Measurements from ENCODE around the gene AKNAD1.

Gene AKNAD1

GRCh38 chr1:108819878-108820277 lies 37.0 kb downstream of the AKNAD1 start:
- H3K27me3 ChIP-seq (ENCODE audit: control insufficient read depth, insufficient read depth, low read length): no peaks in the 10 kb centered on the region
- no peak overlapping the region for H3K4me3 ChIP-seq (ENCODE audit: low read depth, low read length)
- peaks cover 6% of the 10 kb centered on the region for H3K4me1 ChIP-seq (ENCODE audit: control insufficient read depth, insufficient read depth, low read length)
- H3K9ac ChIP-seq (ENCODE audit: low read depth, low read length): no peak overlapping the region
- no peaks in the 10 kb centered on the region for H3K36me3 ChIP-seq (ENCODE audit: control insufficient read depth, insufficient read depth, low read length)
- H3K9me3 ChIP-seq (ENCODE audit: control insufficient read depth, insufficient read depth, low read length): no peaks in the 10 kb centered on the region

- Histone ChIP-seq H3K9me3 (ENCODE audit: control insufficient read depth, insufficient read depth, low read length) (no peaks in the 10 kb centered on the region), H3K27me3 (ENCODE audit: control insufficient read depth, insufficient read depth, low read length) (no peaks in the 10 kb centered on the region), H3K9ac (ENCODE audit: low read depth, low read length) (no peak overlapping the region), H3K4me3 (ENCODE audit: low read depth, low read length) (no peak overlapping the region), H3K36me3 (ENCODE audit: control insufficient read depth, insufficient read depth, low read length) (no peaks in the 10 kb centered on the region), H3K4me1 (ENCODE audit: control insufficient read depth, insufficient read depth, low read length) (peaks cover 6% of the 10 kb centered on the region)
Observed at GRCh38 chr1:108817811-108818210, 39.1 kb downstream of the AKNAD1 start.

DNA sequence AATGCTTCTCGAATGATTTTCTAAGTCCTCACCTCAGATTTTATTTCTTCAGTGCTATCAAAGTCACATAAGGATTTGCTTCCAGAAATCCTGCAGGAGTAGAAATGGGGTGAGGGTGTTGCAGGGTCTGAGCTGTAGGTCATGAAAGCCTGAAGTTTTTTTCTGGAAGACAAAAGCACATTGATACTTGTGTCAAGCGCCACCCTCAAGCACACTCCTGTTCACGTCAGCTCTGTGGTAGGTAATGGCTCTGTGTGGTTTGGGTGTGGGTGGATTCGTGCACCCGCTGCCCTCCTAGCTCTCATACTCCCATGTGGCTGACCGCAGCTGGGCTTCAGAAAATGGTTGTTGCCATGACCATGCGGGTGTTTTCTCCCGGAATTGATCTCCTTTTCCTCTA lies 39.9 kb downstream of the AKNAD1 start:
- H3K4me3 ChIP-seq (ENCODE audit: low read depth, low read length): no peak overlapping the region

DNA sequence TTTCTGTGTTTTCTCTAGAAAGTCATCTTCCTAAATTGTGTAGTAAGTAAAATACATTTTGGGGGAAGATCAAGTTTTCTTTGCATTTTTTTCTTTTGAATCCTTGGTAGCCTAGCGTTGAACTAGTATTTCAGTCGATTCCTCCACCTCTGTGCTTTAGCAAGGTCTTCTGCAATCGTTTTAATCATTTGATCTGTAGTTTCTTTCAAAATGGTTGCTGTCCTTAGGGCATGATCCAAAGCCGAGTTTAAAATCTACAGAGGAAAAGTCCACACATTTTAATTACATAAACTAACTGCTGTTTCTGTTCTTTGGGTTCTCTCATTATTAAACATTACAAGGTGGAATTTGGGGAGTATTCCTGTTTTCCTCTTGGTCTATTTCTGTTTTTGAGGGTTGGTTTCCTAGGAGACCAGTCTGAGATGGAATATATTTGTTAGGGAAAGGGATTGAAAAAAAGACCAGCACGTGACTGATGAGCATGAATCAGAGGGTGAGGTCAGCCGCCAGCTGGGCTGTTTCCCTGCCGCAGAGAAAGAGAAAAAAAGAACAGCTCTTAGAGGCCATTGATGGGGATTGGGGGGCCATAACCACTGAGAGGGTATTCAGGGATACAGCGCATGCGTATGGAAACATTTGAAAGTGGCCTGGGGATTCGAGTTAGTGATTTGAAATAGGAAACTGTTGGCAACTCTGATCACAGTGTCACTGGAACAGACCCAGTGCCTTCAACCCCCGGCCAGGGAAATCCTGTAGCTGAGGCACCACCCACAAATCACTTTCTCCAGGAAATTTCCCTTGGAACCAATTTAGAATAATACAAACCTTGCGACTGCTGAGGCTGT lies 40.6 kb downstream of the AKNAD1 start:
- H3K4me1 ChIP-seq (ENCODE audit: control insufficient read depth, insufficient read depth, low read length): peaks cover 6% of the 10 kb centered on the region
- no peak overlapping the region for H3K9ac ChIP-seq (ENCODE audit: low read depth, low read length)
- H3K36me3 ChIP-seq (ENCODE audit: control insufficient read depth, insufficient read depth, low read length): no peaks in the 10 kb centered on the region
- no peaks in the 10 kb centered on the region for H3K9me3 ChIP-seq (ENCODE audit: control insufficient read depth, insufficient read depth, low read length)
- H3K4me3 ChIP-seq (ENCODE audit: low read depth, low read length): no peak overlapping the region
- H3K27me3 ChIP-seq (ENCODE audit: control insufficient read depth, insufficient read depth, low read length): no peaks in the 10 kb centered on the region

More for the DNA sequence above, 39.9 kb downstream of the AKNAD1 start:
- Histone ChIP-seq H3K9me3 (ENCODE audit: control insufficient read depth, insufficient read depth, low read length) (no peaks in the 10 kb centered on the region), H3K9ac (ENCODE audit: low read depth, low read length) (no peak overlapping the region), H3K36me3 (ENCODE audit: control insufficient read depth, insufficient read depth, low read length) (no peaks in the 10 kb centered on the region), H3K27me3 (ENCODE audit: control insufficient read depth, insufficient read depth, low read length) (no peaks in the 10 kb centered on the region), H3K4me1 (ENCODE audit: control insufficient read depth, insufficient read depth, low read length) (peaks cover 6% of the 10 kb centered on the region)

DNA sequence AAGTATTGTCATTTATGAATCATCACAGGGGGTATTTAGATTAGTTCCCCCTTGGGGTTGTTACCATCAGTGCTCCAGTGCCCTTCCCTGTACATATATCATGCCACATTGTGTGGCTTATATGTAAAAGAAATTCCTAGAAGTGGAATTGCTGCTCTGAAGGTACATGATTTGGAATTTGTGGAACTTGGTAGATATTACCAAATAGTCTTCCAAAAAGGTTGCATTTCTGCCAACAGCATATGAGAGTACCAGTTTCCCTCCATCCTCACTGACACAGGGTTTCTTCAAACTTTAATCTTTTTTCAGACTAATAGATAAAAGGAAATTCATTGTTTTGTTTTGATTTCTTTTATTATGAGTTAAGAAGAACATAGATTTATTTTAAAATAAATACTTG lies 41.3 kb downstream of the AKNAD1 start:
- Histone ChIP-seq H3K9ac (ENCODE audit: low read depth, low read length) (no peak overlapping the region), H3K4me3 (ENCODE audit: low read depth, low read length) (no peak overlapping the region), H3K36me3 (ENCODE audit: control insufficient read depth, insufficient read depth, low read length) (no peaks in the 10 kb centered on the region), H3K9me3 (ENCODE audit: control insufficient read depth, insufficient read depth, low read length) (no peaks in the 10 kb centered on the region), H3K4me1 (ENCODE audit: control insufficient read depth, insufficient read depth, low read length) (peaks cover 6% of the 10 kb centered on the region), H3K27me3 (ENCODE audit: control insufficient read depth, insufficient read depth, low read length) (no peaks in the 10 kb centered on the region)

DNA sequence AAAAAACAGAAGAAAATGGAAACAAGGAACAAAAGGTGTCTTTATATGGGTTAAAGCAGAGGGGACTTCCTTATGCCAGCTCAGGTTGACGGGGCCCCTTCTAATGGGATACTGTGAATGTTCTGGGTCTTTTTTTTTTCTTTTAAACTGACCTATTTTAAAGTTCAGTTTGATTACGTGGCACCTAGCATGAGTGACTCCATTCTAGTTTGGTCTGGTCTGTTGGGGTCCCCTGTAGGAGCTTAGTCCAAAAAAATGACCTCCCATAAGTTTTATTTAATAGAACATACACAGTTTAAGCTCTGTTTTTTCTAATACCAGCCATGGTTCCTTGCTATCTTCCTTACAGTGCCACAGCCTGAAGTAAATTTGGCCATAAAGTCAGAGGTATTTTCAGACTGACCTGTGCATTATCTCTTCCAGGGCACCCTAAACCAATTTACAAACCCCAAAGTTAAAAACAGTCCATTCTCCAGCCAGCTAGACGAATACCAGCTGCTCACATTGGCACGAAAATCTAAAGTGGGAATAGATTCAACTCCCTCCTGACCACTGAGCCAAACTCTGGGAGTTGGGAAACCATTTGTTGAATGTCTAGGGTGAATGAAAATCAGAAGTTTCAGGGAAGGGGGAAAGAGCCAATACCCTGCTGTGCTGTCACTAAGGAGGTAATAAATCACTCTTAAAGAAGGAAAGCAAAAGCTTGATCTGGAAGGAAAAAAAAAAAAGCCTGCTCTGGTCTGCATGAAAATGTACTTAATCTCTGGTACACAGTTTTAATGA lies 42.4 kb downstream of the AKNAD1 start:
- Histone ChIP-seq H3K4me1 (ENCODE audit: control insufficient read depth, insufficient read depth, low read length) (peaks cover 6% of the 10 kb centered on the region), H3K9ac (ENCODE audit: low read depth, low read length) (no peak overlapping the region), H3K27me3 (ENCODE audit: control insufficient read depth, insufficient read depth, low read length) (no peaks in the 10 kb centered on the region), H3K9me3 (ENCODE audit: control insufficient read depth, insufficient read depth, low read length) (no peaks in the 10 kb centered on the region), H3K36me3 (ENCODE audit: control insufficient read depth, insufficient read depth, low read length) (no peaks in the 10 kb centered on the region), H3K4me3 (ENCODE audit: low read depth, low read length) (no peak overlapping the region)

DNA sequence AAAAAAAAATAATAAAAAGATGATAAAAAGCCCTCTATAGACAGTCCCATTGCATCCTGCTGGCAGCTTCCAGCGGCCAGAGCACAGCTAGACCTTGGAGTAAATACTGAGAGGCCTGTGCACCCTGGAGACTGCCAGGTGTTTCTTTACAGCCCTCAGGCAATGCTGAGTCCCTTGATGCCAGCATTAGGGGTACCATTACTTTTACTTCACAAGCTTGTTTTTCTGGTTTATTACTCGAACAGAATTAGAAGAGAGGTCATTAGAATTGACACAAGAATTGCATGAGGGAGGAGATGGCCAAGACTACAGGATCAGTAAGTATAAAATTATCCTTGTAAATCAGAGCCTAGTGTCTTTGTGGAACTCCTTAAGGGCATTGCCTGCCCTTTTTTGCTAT lies 43.6 kb downstream of the AKNAD1 start:
- H3K9ac ChIP-seq (ENCODE audit: low read depth, low read length): no peak overlapping the region
- H3K36me3 ChIP-seq (ENCODE audit: control insufficient read depth, insufficient read depth, low read length): no peaks in the 10 kb centered on the region
- H3K9me3 ChIP-seq (ENCODE audit: control insufficient read depth, insufficient read depth, low read length): no peaks in the 10 kb centered on the region
- H3K4me3 ChIP-seq (ENCODE audit: low read depth, low read length): no peak overlapping the region
- H3K27me3 ChIP-seq (ENCODE audit: control insufficient read depth, insufficient read depth, low read length): no peaks in the 10 kb centered on the region
- peaks cover 6% of the 10 kb centered on the region for H3K4me1 ChIP-seq (ENCODE audit: control insufficient read depth, insufficient read depth, low read length)

- no peaks in the 10 kb centered on the region for H3K36me3 ChIP-seq (ENCODE audit: control insufficient read depth, insufficient read depth, low read length)
Observed at GRCh38 chr1:108811611-108812010, 45.3 kb downstream of the AKNAD1 start.

GRCh38 chr1:108808438-108808837 lies 48.5 kb downstream of the AKNAD1 start:
- Histone ChIP-seq H3K27me3 (ENCODE audit: control insufficient read depth, insufficient read depth, low read length) (no peaks in the 10 kb centered on the region), H3K4me1 (ENCODE audit: control insufficient read depth, insufficient read depth, low read length) (no peaks in the 10 kb centered on the region), H3K4me3 (ENCODE audit: low read depth, low read length) (no peak overlapping the region), H3K9ac (ENCODE audit: low read depth, low read length) (no peak overlapping the region), H3K36me3 (ENCODE audit: control insufficient read depth, insufficient read depth, low read length) (no peaks in the 10 kb centered on the region), H3K9me3 (ENCODE audit: control insufficient read depth, insufficient read depth, low read length) (no peaks in the 10 kb centered on the region)

More at GRCh38 chr1:108811611-108812010, 45.3 kb downstream of the AKNAD1 start:
- Histone ChIP-seq H3K9ac (ENCODE audit: low read depth, low read length) (no peak overlapping the region), H3K4me1 (ENCODE audit: control insufficient read depth, insufficient read depth, low read length) (no peaks in the 10 kb centered on the region), H3K4me3 (ENCODE audit: low read depth, low read length) (no peak overlapping the region), H3K27me3 (ENCODE audit: control insufficient read depth, insufficient read depth, low read length) (no peaks in the 10 kb centered on the region), H3K9me3 (ENCODE audit: control insufficient read depth, insufficient read depth, low read length) (no peaks in the 10 kb centered on the region)

GRCh38 chr1:108803548-108803947 lies 53.3 kb downstream of the AKNAD1 start:
- Histone ChIP-seq H3K4me1 (ENCODE audit: control insufficient read depth, insufficient read depth, low read length) (no peaks in the 10 kb centered on the region), H3K36me3 (ENCODE audit: control insufficient read depth, insufficient read depth, low read length) (peaks cover 4% of the 10 kb centered on the region), H3K9me3 (ENCODE audit: control insufficient read depth, insufficient read depth, low read length) (no peaks in the 10 kb centered on the region), H3K9ac (ENCODE audit: low read depth, low read length) (no peak overlapping the region), H3K27me3 (ENCODE audit: control insufficient read depth, insufficient read depth, low read length) (no peaks in the 10 kb centered on the region), H3K4me3 (ENCODE audit: low read depth, low read length) (no peak overlapping the region)

DNA sequence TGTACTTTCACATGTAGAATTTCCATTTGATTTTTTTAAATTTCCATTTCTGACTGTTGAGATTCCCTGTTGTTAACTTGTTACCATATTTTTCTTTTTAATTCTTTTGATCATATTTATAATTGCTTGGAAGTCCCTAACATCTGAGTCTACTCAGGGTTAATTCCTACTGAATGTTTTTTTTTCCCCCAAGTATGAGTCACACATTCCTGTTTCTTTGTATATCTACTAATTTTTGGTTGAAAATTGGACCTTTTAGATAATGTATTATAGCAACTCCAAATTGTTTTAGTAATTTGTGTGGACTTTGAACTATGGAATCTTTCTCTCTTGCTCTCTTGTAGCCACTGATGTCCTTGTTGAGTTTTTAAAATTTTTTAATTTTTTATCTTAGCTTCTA lies 55.8 kb downstream of the AKNAD1 start:
- no peaks in the 10 kb centered on the region for H3K4me1 ChIP-seq (ENCODE audit: control insufficient read depth, insufficient read depth, low read length)
- H3K4me3 ChIP-seq (ENCODE audit: low read depth, low read length): no peak overlapping the region
- peaks cover 4% of the 10 kb centered on the region for H3K36me3 ChIP-seq (ENCODE audit: control insufficient read depth, insufficient read depth, low read length)
- H3K9me3 ChIP-seq (ENCODE audit: control insufficient read depth, insufficient read depth, low read length): no peaks in the 10 kb centered on the region
- H3K9ac ChIP-seq (ENCODE audit: low read depth, low read length): no peak overlapping the region
- no peaks in the 10 kb centered on the region for H3K27me3 ChIP-seq (ENCODE audit: control insufficient read depth, insufficient read depth, low read length)

- Histone ChIP-seq H3K4me3 (ENCODE audit: low read depth, low read length) (no peak overlapping the region), H3K27me3 (ENCODE audit: control insufficient read depth, insufficient read depth, low read length) (no peaks in the 10 kb centered on the region), H3K9me3 (ENCODE audit: control insufficient read depth, insufficient read depth, low read length) (no peaks in the 10 kb centered on the region), H3K4me1 (ENCODE audit: control insufficient read depth, insufficient read depth, low read length) (no peaks in the 10 kb centered on the region), H3K36me3 (ENCODE audit: control insufficient read depth, insufficient read depth, low read length) (peaks cover 4% of the 10 kb centered on the region), H3K9ac (ENCODE audit: low read depth, low read length) (no peak overlapping the region)
Observed at GRCh38 chr1:108799001-108799400, 57.9 kb downstream of the AKNAD1 start.
